Activated CD8-positive, alpha-beta T cell treated with anti-CD3 and anti-CD28 coated beads for 36 hours (primary cell): ENCODE data around the gene RBM25. TPM values are rescaled to one million over a fixed set of nuclear protein-coding genes. Genes with fewer than 3 reads are reported as not detected.
"Not testable (repeated sequence)": the region's sequence is repeated elsewhere in the genome, so short reads cannot be mapped to it uniquely, and the experiment has no call there.

ENCODE experiments used
- ATAC-seq: fragments of 200-7000 bp; cut with Tn5 transposase; one replicate; pipeline ENCODE4 v1.10.0; 2021; ENCODE audit warnings: mild to moderate bottlenecking, moderate library complexity
- CTCF ChIA-PET: fragments of 350-600 bp; sonication (Branson Sonifier 250); formaldehyde crosslinking; loops from one replicate; lab custom pipeline; 2021; ENCODE audit warnings: antibody characterized with exemption; lab: Charles Lee
- POLR2A ChIA-PET: fragments of 350-600 bp; sonication (Branson Sonifier 250); formaldehyde crosslinking; loops from one replicate; lab custom pipeline; 2021; ENCODE audit warnings: antibody characterized with exemption; lab: Charles Lee
- DNase-seq: peaks from one replicate; pipeline ENCODE4 v3.0.0-alpha.2; 2020
- H3K27ac Mint-ChIP-seq: one replicate; pipeline ENCODE4 v1.8.0; 2021; ENCODE audit warnings: mild to moderate bottlenecking, mixed read lengths
- H3K27me3 Mint-ChIP-seq: one replicate; pipeline ENCODE4 v1.8.0; 2021; ENCODE audit warnings: mixed read lengths
- H3K36me3 Mint-ChIP-seq: one replicate; pipeline ENCODE4 v1.8.0; 2021; ENCODE audit warnings: low read depth, mixed read lengths
- H3K4me1 Mint-ChIP-seq: one replicate; pipeline ENCODE4 v1.8.0; 2021; ENCODE audit warnings: low read depth, mixed read lengths
- H3K4me3 Mint-ChIP-seq: one replicate; pipeline ENCODE4 v1.8.0; 2021; ENCODE audit warnings: mild to moderate bottlenecking, moderate library complexity, mixed read lengths
- H3K9me3 Mint-ChIP-seq: one replicate; pipeline ENCODE4 v1.8.0; 2021; ENCODE audit warnings: mixed read lengths
- CTCF ChIP-seq: fragments of 200-600 bp; IDR thresholded peaks from one replicate; pipeline ENCODE4 v1.8.0; 2022; ENCODE audit warnings: antibody characterized with exemption, mild to moderate bottlenecking
- intact Hi-C: fragments of 100-400 bp; cut with micrococcal nuclease; formaldehyde crosslinking; loops from one replicate; pipeline ENCODE4 v1.10.0; 2022
- total RNA-seq, 2 experiments: library from RNA; stranded (reverse); gene quantifications; one replicate each; pipeline ENCODE4 v1.2.3, GENCODE V29; 2021

The RBM25 gene
- total RNA-seq, 2 experiments from 2014 or later, result 101 to 104 TPM

DNA sequence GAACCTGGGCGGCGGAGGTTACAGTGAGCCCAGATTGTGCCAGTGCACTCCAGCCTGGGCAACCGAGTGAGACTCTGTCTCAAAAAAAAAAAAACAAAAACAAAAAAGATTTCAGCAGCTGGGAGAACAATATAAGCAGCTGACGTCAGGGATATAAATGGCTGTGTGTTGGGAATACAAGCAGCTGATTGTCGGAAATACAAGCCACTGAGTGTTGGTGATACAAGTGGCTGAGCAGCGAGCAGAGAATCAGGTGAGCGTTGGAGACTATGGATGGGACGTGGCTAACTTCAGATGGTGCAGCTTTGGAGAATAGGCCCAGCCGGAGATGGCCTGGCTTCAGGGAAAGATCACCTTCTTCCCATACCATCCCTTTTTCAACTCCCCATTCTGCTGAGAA, 109.9 kb downstream of the RBM25 start:
- Mint-ChIP-seq H3K27ac (no peak overlapping the region), H3K27me3 (no peaks in the 10 kb centered on the region), H3K4me3 (no peak overlapping the region), H3K9me3 (no peaks in the 10 kb centered on the region), H3K4me1 (peaks cover 4% of the 10 kb centered on the region), H3K36me3 (peaks cover 18% of the 10 kb centered on the region)
- DNase-seq (no peak), ATAC-seq (no peak)
- CTCF ChIA-PET, result interaction anchor here (0.5 kb wide), 1 partner anchor 206 kb away, joined by 3 read pairs; no protein-coding TSS in a partner anchor
- POLR2A ChIA-PET, result interaction anchor here (0.6 kb wide), 1 partner anchor 286 kb away, joined by 3 read pairs; no protein-coding TSS in a partner anchor
- TF ChIP-seq CTCF, result no peak
- intact Hi-C loops, result no loop called here

- no peak overlapping the region for H3K27ac Mint-ChIP-seq
- H3K27me3 Mint-ChIP-seq, result no peaks in the 10 kb centered on the region
- H3K9me3 Mint-ChIP-seq, result no peaks in the 10 kb centered on the region
- H3K4me3 Mint-ChIP-seq, result no peak overlapping the region
- no peak for ATAC-seq
- peaks cover 21% of the 10 kb centered on the region for H3K36me3 Mint-ChIP-seq
- intact Hi-C loops, result no loop called here
- CTCF ChIA-PET, result no interaction called here
- TF ChIP-seq CTCF, result no peak
- peaks cover 4% of the 10 kb centered on the region for H3K4me1 Mint-ChIP-seq
- POLR2A ChIA-PET, result interaction anchor here (0.6 kb wide), 1 partner anchor 286 kb away, joined by 3 read pairs; no protein-coding TSS in a partner anchor
- no peak for DNase-seq
Measured at GRCh38 chr14:73168691-73169090, 110.4 kb downstream of the RBM25 start.

DNA sequence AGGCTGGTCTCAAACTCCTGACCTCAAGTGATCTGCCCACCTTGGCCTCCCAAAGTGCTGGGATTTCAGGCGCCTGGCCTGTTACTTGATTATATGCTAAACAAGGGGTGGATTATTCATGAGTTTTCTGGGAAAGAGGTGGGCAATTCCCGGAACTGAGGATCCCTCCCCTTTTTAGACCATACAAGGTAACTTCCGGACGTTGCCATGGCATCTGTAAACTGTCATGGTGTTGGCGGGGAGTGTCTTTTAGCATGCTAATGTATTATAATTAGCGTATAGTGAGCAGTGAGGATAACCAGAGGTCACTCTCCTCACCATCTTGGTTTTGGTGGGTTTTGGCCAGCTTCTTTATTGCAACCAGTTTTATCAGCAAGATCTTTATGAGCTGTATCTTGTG, 111.5 kb downstream of the RBM25 start:
- intact Hi-C loops, POLR2A ChIA-PET, DNase-seq, H3K27ac Mint-ChIP-seq, H3K4me1 Mint-ChIP-seq, ATAC-seq, H3K4me3 Mint-ChIP-seq, H3K27me3 Mint-ChIP-seq, CTCF ChIA-PET, H3K9me3 Mint-ChIP-seq: not testable (repeated sequence)
- peaks cover 23% of the 10 kb centered on the region for H3K36me3 Mint-ChIP-seq

- intact Hi-C loops, result no loop called here
- Mint-ChIP-seq H3K4me3 (no peak overlapping the region), H3K27ac (no peak overlapping the region), H3K9me3 (no peaks in the 10 kb centered on the region), H3K27me3 (no peaks in the 10 kb centered on the region), H3K4me1 (peaks cover 4% of the 10 kb centered on the region), H3K36me3 (peaks cover 23% of the 10 kb centered on the region)
- POLR2A ChIA-PET, result no interaction called here
- CTCF ChIA-PET, result no interaction called here
- no peak for TF ChIP-seq CTCF
- ATAC-seq (no peak), DNase-seq (no peak)
Measured at GRCh38 chr14:73170686-73171085, 112.4 kb downstream of the RBM25 start.

- ATAC-seq, result no peak
- POLR2A ChIA-PET, result no interaction called here
- H3K4me3 Mint-ChIP-seq, result no peak overlapping the region
Measured at GRCh38 chr14:73172500-73172899, 114.2 kb downstream of the RBM25 start.

More at GRCh38 chr14:73172500-73172899, 114.2 kb downstream of the RBM25 start:
- intact Hi-C loops, result no loop called here
- CTCF ChIA-PET, result interaction anchor here (0.9 to 2.3 kb wide), 16 partner anchors 10 to 321 kb away, joined by 3 to 23 read pairs (median 5); no protein-coding TSS in a partner anchor
- no peak overlapping the region for H3K27ac Mint-ChIP-seq
- H3K9me3 Mint-ChIP-seq, result no peaks in the 10 kb centered on the region
- no peak for TF ChIP-seq CTCF
- H3K27me3 Mint-ChIP-seq, result no peaks in the 10 kb centered on the region
- DNase-seq, result no peak
- peaks cover 30% of the 10 kb centered on the region for H3K36me3 Mint-ChIP-seq
- H3K4me1 Mint-ChIP-seq, result peaks cover 6% of the 10 kb centered on the region
